Measurements from ENCODE around the gene MBD5. TPM values are rescaled to one million over a fixed set of nuclear protein-coding genes. Genes with fewer than 3 reads are reported as not detected.
A peak's percentile ranks its signal among the peaks of the same experiment; 100 is the strongest.

Gene MBD5
- total RNA-seq, 1 donor from 2014 or later = 19.3 TPM

DNA sequence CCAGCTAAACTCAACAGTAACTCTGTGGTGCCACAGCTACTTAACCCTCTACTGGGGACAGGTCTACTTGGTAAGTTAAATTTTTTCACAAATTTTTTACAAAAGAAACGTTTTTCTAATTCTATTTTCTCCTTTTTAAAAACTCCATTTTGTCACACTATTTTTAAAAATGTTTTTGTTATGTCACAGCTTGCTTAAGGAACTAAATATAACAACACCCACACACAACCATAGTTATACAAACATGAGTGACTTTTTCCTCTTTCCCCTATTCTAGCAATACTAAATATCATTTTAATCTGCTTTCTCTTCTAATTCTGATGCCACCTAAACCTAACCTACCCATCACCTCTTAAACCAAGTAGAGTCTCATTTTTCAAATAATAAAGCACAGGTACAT, 463.2 kb downstream of the MBD5 start:
- ATAC-seq = no peak

DNA sequence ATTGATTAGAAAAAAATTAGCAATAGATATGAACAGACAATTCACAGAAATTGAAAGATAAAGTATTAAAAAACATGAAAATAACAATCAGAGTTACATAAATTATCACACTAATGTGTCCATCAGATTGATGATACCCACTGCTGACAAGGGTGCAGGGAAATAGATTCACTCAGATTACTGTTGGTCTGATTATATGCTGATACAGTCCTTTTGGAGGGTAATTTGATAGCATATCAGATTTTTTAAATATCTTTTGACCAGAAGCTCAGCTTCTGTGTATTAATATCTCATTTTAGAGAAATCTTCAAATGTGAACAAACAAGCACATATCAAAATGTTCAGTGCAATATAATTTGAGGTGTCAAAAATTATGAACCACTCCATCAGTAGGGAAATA, 465.8 kb downstream of the MBD5 start:
- ATAC-seq = no peak

DNA sequence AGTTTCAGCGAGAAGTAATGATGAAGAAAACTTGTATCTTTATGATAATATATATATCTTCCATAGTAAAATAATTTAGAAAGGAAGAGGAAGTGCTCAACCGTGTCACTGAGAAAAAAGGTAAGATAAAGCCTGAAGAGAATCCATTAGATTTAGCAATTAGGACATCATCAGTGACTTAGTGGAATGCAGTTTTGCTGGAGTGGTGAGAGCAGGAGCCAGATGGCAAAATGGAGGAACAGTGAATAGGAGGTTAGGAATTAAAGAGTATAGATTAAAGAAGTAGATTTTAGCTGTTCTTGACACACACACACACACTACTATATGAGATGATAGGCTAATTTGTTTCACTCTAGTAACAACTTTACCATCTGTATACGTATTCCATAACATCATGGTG, 466.5 kb downstream of the MBD5 start:
- no peak for ATAC-seq

DNA sequence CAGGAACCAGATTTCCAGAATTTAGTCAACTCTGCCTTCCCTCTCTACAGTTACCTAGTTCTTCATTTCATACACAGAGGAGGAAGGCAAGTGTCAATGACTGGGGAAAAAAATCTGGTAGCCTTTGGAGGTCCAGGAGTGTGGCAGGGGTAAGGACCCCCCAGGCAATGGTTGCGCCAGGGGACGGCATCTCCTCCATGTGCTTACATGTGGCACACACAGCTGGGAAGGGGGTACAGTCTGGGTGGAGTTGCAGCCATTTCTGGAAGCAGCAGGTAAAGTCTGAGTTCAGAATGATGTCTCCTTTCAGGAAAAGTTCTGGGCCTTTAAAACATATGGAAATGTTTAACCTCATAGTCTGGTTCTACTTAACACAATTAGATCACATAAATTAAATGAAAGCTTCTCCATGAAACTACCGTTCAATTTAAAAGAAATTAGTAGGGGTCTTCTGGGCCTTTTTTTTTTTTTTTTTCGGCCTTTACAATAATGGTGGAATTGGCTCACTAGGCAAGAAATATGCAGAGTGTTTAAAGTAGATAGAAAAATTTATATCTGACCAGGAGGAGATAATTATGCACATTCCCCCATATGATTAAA, 470.0 kb downstream of the MBD5 start:
- ATAC-seq = no peak

DNA sequence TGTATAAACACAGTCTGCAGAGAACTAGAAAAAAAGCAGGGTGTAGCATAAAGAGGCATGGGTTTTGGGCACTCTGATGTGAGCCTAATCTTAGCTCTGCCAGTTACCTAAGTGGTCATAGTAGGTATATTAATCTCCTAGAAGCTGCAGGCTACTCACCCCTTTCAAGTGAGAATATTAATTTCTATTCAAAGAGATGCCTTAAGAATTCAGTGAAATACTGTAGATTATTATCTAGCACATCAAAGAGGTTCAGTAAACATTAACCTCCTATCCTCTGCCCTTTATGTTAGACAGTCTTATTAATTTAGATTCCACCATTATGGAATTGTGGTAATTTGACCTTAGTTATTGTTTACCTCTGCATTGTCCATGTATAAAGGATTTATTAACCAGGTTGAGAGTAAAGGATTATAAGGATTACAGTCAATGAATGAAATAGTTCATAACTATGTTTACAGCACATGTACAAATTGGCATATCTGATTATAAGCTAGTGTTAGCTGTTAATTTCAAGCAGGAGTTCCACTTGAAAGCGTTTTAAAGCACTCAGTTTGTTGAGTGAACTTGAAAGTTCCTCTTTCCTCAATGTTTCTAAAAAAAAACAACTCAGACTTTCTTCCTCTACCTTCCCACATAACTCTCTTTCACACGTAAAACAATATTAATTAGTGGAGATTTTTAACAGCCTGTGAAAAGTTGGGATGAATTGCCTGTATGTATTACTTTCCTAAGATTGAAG, 473.1 kb downstream of the MBD5 start:
- ATAC-seq = no peak

DNA sequence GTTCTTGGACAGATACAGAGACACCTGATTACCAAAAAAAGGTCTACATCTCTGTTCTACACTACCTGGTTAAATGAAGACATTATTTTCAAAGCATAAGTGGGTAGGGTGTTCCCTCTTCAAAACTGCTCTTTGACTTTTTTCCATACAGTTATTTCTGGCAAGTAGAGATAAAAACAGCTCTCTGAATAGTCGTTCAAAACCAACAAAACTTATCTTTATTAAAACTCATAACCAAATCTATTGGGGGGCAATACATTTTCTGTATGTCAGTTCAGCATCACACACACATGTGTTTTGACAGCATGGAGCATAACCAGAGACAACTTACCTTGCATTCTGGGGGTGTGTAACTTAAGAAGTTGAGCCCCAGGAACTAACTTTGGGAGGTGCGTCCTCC, 474.7 kb downstream of the MBD5 start:
- no peak for ATAC-seq

DNA sequence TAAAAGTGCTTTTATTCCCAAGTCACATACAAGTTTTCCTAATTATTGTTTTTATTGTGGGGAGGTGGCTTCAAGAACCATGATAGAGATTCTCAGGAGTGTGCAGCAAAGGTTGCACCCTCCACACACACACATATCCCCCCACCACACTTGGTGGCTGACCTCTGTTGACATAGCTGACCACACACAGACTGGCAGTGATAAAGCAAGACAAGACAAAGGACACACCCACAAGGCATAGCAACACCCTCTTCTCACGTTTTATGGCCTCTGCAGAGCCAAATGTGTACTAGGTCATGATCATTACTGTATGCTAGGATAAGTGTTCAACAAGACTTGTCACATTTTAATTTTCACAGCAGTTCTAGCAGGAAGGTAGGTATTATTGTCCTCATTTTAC, 480.7 kb downstream of the MBD5 start:
- ATAC-seq = no peak

DNA sequence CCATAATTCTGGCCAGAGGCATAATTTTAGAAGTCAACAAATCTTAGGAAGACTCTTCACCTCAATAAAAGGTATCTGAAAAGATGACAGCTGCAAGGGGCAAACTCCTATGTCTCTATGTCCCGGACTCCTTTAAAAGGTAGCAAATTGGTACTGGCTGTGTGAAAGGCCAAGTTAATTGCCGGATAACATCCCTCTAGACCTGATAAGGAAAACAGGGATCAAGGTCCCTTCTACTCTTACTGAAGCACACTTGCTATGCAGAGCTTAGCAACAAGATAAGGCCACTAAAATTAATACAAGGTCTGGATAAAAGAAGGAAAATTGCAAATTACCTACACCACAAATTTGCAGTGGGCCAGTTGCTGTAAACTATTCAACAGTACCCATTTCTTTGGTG, 482.6 kb downstream of the MBD5 start:
- ATAC-seq = no peak

DNA sequence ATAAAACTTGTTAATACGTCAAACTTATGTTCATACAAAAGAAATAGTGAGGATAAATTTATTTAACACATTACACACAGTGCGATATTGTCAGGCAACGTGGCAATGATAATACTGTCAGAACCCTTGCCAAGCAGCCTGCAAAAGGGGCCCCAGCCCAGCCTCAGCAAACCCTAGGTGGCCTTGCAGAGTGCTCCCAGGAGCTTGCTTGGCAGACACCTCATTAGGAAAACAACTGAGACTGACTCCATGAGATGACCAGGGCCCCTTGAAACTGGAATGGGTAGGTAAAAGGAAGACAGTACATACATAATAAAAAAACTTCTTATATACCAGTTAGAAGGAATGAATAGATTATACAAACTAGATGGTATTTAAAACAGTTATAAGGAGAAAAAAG, 487.1 kb downstream of the MBD5 start:
- no peak for ATAC-seq

DNA sequence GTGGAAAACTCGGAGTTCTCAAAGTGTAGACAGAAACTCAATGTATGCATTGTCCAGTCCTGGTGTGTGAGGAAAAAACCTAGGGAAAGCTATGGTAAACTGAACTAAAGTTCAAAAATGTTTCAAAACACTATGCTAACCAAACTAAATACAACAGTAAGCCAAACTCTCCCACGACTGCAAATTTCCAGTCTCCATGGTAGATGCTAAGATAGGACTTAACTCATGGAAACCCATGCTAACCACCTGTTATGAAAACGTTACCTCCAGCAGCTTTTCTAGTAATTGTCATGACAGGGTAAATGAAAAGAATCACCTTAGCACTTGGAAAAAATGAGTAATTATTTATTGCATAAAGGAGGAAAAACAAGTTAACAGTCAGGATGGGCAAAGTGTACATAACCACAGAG, 488.0 kb downstream of the MBD5 start:
- ATAC-seq = no peak

DNA sequence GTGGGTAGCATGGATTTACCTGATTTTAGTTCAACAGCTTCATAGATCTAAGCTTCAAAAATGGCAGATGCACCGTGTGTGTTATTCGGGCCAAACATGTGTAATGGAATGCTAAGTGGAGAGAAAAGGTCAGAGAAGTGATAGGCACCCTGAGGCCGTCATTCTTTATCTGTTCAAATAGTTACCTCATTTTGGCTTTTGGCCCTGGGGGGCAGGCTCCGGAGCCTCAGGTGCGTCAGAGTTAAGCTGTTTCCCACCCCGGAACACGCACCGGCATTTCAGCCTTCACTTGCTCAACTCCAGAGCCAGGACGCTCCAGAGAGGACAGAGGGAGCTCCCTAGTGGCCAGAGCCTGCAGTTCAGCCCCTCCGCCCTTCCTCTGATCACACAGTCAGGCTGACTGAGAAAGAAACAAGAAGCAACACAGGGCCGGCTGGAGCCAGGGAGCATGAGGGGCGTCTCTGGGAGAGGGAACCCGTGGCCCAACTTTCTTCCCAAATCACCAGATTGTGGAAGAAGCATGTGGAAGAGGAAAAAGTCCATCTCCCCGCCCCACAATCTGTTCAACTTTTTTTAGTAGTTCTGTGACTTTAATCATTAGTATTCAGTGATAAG, 488.5 kb downstream of the MBD5 start:
- peak; percentile 98 for ATAC-seq

DNA sequence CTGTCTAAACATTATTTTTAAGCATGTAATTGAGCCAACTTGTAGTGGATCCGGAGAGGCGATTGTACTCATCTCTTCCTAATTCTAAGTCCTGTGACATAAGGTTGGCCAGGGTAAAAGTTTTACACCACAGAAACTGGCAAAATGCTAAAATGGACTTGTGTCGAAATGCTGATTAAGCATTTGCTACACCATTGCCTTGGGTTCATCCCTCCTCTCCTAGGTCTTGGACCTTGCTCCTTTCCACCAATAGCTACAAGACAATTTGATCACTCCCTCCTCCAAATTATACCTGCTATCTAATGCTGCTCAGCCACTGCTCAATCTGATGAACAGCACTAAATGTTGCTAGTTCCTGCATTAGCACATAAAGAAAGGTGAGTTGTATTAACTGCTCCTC, 491.0 kb downstream of the MBD5 start:
- ATAC-seq = no peak

DNA sequence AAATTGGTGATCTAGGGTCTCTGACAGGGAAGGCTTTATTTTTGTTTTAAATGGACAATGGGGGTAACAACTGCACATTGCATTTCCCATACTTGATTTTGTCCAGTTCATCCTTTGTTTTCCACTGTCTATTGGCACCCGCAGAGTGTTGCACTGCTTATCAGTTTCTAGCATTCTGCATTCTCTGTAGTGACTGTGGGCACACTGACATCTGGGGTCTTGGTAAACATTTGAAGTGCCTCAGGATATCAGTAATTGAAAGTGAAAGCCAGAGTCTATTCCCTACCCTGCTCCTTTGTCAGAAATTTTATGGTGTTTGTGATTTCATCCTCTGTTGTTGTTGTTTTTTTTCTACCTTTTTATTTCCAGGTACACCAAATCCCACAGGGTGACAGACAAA, 491.6 kb downstream of the MBD5 start:
- no peak for ATAC-seq

DNA sequence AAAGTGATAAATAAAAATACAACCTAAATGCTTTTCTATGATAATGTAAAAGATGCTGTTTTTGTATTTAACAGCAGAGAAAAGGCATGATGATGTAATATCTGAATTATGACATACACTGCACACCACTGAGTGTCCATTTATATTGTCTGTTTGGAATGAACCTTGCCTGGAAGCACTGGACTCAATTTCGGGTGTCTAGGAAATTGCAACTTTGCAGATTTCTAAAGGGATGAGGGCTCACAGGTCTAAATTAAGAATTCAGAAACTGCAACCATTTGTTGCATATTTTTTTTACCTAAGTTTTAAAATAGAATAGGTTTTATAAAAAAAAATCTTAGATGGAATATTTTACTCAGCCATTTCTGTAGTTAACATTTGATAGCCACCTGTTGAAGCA, 492.5 kb downstream of the MBD5 start:
- no peak for ATAC-seq

DNA sequence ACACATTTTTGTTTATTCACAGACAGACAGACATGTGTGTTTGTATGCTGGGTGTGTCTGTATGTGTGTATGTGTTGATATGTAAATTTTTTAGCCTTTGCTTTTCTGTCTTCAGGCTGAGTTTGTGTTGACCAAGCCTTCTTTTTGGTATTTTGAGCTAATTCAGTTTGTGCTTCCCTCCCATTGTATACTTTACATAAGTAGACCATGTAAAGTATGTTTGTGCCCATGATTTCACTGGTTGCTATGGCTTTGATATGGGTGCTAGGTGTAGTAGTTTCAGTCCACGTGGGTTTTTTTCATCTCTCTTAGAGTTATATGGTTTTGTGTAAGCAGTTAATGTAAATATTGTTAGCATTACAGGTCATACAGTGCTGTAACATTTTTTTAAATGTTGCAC, 494.2 kb downstream of the MBD5 start:
- no peak for ATAC-seq

DNA sequence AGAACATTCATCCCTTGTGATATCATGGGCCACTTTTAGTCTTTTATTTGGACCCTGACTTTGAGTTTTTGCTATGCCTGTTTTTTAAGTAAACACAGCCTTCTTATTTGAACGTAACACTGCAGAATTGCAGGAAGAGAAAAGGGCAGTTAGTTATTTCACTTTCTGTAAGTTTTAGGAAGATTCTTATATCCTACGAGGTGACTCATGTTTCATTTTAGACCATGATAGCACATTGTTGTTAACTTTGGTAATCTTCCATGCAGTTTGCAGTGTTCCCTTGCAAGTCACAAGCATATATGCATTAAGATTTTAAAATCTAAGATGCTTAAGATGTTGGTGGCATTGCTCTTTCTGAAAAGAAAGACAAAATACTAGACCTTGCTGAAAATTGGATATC, 495.1 kb downstream of the MBD5 start:
- ATAC-seq = no peak

DNA sequence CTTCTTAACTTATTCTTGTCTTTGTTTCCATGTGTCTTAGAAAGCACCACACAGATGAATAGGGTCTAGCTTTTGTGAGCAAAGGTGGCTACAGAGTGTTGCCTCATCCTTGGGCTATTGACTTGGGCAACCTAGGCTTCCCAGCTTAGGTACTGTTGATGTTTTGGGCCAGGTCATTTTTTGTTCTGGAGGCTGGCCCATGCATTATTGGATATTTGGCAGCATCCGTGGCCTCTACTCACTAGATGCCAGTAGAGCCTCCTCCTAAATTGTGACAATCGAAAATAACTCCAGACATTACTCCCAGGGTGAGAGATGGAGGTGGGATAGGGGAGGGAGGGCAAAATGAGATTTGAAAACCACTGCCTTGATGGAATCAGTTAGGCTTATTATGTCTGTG, 496.4 kb downstream of the MBD5 start:
- no peak for ATAC-seq

DNA sequence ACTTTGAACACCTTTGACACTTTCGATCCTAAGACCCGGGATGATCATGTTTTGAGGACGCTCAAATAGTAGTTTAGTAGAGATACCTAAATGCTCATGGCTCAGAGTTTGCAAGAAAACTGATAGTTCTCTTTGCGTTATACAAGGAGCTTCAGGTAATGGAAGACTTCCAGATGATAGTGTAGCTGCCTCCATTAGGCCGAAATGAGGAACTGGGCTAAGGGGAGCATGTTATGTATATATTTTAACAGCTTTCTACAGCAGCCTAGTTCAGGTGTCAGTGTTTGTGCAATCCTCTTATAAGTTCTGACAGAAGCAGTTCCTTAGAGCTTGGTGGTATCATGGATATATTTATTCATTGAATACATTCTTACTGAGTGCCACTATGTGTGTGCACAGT, 496.9 kb downstream of the MBD5 start:
- no peak for ATAC-seq

DNA sequence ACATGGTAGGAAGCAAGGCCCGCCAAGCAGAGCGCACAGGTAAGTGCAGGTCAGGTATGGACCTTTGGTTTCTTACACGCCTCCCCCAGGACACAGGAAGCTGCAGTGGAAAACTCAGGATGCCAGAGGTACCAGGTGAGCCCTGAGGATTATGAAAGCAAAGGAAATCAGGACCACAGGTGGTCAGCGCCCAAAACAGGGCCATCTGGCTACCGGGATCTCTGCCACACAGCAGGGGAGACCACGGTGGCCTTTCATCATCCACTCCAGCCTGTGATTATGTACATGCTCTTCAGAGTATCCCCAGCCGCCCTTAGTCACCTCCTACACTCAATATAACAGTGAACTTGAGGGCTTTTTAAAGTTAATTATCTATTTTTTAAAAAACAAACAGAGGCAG, 498.1 kb downstream of the MBD5 start:
- ATAC-seq = no peak

DNA sequence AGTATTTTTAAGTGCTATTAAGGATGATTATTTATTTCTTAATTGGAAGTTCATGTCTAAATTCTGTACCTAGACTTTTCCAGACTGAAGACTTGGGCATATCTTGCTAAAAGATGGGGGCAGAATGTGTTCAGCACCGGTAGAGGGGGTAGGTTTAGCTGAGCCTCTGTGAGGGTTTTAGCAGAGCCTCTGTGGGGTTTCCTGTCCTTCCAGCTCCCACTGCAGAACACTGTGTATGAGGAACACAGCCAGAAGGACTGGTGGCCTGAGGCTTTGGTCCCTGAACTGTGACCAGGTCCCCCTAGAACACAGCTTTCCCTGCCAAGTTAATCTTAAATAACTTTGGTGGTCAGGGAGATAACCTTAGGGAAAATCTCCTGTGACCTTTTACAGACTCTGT, 500.3 kb downstream of the MBD5 start:
- ATAC-seq = no peak

DNA sequence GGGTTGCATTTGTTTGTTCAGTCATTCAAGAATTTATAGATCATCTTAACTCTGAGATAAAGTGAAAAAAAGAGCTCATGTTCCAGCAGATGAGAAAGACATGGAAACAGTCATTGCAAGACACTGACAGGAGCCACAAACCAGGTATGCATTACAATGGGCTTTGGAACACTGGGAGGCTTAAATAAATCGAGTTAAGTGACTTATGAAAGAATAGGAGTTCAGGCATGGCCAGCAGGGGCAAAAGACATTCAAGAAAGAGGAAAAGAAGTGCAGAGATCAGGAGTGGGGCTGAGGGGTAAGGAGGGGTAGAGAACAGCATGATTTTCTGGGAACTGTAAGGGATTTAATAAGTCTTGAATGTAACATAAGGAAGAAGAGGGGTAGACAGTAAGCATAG, 502.4 kb downstream of the MBD5 start:
- ATAC-seq = no peak

DNA sequence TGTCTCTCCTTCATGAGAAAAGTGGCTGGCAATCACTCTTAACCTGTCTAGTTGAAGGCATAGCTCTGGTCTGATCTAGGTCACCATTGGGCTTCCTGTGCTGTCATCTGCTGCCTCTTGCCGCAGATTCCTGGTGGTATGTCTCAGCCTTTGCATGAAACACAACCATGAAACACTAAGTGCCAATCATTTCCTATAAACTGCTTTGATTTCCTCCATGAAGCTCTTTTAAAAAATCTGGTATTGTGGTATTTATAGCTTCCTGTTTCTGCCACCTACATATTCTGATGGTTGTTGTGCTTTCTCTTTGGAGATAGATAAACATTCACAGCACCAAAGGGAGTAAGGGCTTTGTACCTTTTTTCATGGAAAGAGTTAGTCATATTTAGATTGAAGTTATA, 503.6 kb downstream of the MBD5 start:
- no peak for ATAC-seq

DNA sequence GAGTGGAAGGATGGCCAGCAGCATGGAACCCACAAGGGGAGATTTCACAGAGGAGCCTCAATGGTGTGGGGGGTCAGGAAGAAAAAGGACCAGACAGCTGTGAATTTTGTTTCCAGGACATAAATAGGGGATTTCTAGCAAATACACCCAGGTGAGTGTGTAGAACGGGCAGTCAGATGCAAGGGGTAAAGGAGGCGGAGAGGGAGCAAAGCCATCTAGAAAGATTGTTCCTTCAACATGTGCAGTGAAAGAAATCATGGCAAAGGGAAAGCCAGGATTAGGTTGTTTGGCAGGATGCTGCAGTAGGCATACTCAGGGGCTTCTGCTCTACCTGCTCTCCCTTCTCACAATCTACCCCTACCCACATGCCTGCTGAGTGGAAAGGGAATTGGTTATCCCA, 504.2 kb downstream of the MBD5 start:
- ATAC-seq = no peak

Measured in esophagus mucosa (tissue), 1 donor.